ENCODE results near the gene BICC1.

BICC1 gene

DNA sequence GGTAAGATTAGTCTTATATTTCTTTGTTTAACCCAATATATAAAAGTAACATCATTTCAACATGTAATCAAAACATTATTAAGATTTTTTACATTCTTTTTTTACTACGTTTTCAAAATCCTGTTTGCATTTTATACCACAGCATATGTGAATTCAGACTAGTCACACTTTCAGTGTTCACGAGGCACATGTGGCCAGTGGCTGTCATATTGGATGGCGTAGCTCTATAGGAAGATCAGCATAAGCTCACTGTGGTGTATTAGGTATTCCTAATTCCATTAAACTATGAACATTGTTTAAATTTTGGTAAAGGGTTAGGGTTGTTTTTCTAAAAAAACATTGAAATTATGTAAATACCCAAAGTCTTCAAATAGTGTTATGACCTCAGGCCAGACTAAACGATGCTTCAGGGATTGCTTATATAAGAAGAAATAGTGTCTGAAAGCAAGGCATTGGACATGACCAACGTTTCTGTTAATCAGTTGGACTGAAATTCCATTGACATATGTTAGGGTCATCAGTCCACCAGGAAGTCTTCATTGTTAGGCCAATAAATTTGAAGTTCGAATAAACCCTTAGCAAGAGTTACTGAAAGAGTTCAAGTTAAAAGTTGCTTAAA is 97.0 kb downstream of the BICC1 start:
- no peak for DNase-seq

DNA sequence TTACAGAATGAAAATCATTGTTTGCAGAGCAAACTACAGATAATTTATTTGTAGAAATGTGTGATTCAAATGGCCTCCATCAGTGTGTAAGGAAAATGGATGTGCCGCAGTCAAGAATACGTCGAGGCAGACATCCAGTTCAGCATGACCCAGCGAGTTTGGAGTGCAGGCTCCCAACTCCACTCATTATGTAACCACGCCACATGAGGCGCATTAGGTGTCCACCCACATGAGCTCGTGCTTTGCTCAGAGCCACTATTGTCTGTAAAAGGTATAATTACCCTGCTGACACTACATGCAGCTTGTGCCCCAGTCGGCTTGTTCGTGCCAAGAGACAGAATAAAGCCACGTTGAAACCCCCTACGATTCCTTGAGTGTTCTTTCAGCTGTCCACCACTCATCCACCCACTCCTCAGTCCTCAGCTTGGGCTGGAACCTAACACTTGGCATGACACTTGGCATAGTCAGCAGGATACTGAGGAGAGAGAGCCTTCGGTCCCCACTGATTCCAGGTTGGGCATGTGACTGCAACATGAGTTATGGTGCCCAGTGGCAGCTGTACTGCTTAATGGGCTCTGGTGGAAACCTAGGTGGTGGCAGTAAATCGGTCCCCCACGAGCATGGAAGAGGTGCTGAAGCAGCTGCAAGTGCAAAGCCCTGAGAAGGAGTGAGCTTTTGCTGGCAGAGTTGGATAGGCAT is 102.7 kb downstream of the BICC1 start:
- DNase-seq: no peak

DNA sequence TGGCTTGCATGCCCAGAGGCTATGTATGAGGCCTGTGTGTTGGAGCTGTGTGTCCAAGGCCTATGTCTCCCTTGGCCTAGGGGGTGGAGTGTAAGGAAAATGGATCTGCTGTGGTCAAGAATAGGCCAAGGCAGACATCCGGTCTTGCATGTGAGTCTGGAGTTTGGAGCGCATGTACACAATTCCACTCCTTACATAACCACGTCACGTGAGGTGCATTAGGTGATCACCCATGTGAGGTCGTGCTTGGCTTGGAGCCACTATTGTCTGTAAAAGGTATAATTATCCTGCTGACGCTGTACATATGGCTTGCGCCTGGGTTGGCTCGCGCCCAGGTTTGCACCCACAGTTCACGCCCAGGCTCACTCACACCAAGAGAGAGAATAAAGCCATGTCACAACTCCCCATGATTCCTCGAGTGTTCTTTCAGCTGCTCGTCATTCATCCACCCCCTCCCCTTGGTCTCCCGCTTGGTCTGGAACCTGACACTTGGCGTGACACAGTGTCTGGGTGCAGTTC is 105.5 kb downstream of the BICC1 start:
- DNase-seq: no peak

DNA sequence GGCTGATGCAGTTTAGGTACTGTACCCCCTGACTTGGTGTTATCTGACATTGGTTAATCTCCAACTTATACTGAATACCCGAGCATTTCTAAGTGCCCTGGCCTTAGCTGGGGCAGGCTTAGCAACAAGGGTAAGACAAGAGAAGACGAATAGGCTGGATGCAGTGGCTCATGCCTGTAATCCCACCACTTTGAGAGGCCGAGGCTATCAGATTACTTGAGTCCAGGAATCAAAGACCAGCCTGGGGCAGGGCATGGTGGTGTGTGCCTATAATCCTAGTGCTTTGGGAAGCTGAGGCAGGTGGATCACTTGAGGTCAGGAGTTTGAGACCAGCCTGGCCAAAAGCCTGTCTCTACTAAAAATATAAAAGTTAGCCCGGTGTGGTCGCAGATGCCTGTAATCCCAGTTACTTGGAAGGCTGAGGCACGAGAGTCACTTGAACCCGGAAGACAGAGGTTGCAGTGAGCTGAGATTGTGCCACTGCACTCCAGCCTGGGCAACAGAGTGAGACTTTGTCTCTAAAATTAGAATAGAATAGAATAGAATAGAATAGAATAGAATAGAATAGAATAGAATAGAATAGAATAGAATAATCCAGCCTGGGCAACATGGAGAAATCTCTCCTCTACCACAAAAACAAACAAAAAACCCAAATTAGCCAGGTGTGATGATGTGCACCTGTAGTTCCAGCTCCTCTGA is 108.9 kb downstream of the BICC1 start:
- DNase-seq: no peak

DNA sequence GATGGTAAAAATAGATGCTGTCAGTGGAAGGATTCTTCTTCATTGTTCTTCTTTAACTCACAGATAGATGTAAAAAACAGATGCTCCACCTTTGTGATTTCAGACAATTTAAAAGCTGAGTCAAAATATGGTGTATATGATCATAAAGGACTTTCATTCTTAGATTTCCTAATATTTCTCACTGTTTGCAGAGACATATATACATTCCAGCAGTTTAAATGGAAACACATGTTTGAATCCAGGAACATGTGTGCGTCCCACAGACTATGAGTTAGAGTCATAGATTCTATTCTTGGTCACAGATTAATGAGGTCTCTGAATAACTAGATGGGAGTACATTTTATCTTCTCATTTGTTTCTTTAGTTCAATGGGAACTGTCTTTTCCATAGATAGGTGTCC is 109.6 kb downstream of the BICC1 start:
- DNase-seq: no peak

DNA sequence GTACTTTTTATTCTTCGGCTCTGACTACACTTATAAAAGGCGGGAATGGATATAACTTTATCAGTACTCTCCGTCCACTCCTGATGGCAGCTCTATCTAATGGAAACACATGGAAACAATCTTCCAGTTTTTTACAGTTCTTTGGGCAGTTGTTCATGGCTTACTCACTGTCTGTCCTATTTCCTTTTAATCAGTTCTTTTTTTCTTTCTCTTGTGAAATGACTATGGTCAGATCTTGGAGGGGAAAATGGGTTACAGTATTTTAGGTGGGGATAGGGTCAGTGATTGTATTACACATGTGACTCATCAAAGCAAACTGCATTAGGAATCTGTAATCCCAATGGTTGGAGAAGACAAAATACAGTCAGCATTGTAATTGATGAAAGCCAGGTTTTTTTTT is 112.4 kb downstream of the BICC1 start:
- no peak for DNase-seq

DNA sequence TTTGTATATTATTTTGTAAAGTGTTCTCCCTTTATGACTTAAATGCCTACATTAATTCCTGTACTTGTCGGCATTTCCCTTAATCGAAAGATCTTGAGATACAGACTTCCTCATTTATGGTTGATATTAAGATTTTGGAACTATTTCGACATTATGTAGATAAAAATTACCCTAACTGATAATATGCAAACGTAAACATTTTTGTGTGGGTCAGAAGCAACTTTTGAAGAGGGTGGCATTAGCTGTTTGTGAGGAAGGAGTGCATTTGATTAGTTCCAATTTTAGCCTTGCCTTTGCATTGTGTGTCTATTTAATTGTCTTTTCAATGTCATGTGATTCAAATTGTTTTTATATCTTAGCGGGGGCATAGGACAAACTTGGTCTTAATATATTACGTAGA is 114.7 kb downstream of the BICC1 start:
- no peak for DNase-seq

DNA sequence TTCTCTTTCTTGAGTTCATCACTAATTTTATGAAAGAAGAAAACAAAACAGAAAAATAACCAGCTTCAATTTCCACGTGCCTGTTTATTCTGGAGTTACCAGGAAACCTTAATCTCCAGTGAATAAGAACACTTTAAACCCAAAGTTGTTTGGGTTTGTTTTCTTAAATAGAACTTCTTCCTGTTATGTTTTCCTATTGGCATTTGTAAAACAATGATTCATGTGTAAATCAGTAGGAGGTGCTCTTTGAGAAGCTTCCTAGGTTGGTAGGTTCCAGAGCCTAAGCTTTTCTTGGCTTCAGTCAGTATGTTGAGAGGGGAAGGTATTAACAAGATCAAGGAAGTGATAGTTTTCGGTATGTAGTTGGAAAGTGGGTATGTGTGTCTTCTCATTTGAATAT is 119.0 kb downstream of the BICC1 start:
- no peak for DNase-seq

DNA sequence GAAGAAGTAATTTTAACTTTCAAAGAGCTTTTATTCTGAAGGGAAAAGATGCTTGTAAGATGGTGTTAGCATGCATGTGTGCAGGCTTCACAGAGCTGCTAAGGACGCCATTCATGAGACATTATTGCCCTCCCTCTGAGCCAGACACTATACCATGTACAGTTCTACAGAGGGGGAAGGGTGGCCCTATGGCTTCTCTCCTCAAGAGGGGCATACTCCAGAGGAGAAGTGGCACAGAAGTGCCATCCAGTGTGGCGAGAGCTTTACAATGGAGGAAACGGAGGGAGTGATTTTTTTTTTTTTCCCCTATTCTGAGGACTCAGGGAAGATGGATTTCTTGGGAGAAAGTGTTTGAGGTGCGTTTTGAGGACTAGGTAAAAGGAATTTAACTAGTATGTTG is 119.5 kb downstream of the BICC1 start:
- no peak for DNase-seq

DNA sequence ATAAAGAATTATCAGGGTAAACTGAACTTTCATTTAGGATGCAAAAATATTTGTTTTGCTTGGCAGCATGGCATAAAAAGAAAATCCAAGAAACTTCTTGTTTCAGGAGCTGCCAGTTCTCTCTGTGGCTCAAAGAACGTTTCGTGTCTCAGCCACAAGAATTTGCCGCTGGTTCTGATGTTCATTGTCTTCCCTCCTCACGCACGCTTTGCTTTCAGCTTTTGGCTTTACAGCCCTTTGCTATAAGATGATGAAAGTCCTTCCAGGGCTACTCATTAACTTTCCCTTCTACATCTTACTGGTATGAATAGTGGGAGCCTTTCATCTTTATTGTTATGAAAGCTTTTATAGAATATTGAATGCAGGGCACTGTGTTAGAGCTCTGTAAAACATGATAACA is 124.7 kb downstream of the BICC1 start:
- no peak for DNase-seq

DNA sequence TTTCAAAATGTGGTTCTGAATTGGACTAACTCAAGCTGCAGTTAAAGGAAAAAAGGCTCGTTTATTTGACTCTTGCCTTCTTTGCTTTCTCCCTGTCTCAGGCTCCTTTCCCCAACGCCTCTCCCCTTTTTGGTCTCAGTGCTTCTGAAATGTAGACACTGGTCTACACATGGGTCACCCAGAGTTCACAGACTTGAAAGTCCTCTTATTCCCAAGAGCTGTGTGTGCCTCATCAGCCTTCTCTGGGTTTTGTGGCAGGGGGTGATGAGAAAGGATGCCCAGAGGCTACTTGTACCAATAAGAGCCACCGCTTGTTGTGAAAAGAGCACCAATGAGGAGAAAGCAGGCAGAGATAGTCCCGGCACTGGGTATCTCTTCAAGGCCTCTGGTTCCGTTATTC is 125.7 kb downstream of the BICC1 start:
- no peak for DNase-seq

DNA sequence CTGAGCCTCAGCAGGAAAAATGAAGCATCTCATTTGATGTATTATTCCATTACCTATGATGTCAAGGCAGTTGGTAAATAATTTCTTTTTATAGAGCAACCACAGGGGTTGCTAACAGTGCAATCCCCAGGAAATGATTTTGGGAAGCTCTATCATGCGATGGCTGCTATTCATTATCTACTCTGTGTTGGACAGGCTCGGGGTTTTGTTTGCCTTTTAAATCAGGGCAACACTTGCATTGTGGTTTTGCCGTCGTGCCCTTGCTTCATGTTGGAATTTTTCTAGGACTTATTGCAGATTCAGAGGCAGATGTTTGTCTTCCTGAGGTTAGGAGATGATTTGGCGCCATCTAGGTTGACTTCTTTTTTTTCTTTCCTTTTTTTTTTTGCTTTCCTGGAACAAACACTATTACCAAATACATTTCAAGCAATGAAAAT is 128.4 kb downstream of the BICC1 start:
- no peak for DNase-seq

DNA sequence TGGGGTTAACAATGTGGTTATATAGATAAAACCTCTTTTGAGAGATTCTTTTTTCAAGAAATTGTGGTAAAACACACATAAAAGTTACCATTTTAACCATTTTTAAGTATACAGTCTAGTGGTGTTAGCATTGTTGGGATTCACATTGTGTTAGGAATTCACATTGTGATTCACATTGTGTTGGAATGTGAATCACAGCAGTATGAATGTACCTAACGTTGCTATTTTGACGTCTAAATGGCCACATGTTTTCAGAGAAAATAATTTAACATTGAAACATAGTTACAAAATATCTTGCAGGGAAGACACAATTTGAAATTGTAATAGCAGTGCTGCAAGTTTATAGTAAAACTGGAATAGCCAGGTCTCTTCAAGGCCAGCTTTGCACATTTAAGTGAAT is 129.0 kb downstream of the BICC1 start:
- no peak for DNase-seq

DNA sequence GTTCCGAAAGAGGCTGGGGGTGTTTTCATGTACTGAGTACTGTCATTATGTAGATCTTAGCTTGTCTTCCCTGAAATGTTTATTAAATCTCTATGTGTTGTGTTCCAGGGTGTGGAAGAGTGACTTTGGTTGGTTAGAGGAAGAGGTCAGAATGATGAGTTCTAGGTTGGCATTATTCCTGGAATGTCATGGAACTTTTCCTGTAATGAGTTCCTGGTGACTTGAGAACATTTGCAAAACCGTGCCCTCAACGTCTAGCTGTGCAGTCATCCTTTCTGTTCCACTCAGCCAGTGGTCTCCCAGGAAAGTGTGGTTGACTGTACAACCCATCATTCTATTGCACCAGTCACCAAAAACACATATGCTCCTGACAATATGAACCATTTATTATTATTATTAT is 129.6 kb downstream of the BICC1 start:
- no peak for DNase-seq

DNA sequence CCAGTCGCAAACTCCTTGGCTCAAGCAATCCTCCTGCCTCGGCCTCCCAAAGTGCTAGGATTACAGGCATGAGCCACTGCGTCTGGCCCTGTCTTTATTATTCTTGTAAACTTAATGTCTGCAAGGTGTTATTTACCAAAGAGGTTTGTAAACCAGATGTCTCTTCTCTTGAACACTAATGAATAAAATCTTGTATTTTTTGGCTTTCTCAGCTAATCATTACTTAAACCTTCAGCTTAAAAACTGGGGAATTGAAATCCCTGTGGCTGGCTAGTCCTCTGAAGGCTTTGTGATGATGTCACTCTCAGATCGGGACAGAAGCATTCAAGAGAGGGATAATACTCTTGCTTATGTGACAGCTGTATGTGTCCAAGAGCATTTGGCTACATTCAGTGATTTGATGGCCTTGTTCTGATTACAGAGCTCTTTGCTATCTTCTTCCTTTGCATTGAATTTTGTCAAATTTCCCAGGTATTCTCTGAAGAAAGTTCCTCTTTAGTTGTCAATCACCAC is 130.3 kb downstream of the BICC1 start:
- no peak for DNase-seq

DNA sequence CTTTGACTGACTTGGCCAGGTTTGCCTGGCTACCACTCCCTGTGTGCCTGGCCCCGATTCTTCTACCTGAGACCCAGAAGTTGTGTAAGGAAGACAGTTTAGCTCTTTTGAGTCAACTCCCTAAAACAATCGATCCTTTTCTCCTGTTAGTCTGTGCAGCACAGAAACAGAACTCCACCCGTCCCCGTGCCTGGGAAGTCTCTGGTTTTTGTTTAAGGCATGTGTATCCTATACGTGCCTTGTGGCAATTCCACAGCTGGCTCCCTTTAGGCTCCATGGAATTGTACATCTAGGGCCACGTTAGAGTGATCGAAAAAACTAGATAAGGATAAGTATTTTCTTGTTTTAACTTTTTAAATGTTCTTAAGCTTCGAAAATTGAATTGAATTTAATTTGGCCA is 131.6 kb downstream of the BICC1 start:
- no peak for DNase-seq

DNA sequence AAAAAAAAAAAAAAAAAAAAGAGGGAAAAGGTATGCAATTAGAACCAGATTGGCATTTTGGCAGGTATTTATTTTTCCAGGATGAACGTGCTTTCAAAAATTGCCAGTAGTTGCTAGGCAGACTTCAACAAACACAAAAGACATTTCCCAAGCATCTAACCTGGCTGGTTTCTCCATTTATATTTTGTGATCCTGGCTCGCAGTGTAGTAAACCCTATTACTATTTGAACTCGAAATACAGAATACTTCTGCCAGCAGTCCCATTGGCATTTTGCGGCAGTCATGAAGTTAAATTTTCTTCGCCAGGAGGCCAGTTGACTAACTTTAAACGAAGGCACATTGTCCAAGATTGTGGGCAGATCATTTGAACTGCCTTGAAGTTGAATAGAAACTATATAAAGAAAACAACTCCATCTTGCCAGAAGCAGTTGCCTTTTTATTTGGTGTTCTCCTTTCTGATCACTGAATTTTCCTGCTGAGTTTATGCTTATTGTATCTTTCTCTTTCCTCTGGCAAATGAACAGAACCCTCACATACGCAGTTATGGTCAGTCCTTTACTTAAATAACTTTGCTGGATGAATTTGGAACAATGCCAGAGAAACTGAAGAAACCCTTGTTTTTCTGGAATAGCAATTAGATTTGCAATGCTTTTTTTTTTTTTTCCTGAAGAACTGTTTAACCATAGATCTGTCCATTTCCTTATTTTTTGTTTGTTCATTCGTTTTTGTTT is 132.9 kb downstream of the BICC1 start:
- no peak for DNase-seq

DNA sequence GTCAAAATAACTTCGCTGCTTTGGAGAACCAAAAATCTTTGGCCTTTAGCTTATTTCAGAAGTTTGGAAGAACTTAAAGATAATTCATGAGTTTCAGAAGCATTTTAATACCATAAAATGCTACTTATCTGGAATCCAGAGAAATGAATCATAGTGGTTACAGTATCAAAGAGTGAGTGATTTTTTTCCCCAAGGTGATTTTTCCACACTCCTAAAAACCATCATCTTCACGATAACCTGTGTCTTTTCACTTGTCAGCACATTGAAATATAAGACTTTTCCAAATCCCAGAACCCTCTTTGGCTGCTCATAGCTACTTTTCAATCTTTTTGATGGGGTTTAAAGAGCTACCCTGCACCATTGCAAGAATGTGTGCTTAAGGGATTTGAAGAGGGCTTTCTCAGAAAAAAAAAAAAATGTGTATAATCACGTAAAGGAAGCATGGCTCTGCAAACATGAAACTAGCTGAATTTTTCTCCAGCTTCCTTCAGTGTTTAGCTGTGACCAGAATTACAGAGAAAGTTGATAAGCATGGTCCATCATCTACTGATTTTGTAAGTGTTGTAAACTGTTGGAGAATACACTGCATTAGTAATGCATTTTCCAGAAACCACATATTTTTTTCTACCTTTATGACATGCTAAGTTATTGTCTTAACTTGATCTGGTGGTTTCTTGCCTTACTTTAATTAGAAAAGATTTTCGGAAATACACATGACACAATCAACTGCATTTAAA is 134.9 kb downstream of the BICC1 start:
- no peak for DNase-seq

DNA sequence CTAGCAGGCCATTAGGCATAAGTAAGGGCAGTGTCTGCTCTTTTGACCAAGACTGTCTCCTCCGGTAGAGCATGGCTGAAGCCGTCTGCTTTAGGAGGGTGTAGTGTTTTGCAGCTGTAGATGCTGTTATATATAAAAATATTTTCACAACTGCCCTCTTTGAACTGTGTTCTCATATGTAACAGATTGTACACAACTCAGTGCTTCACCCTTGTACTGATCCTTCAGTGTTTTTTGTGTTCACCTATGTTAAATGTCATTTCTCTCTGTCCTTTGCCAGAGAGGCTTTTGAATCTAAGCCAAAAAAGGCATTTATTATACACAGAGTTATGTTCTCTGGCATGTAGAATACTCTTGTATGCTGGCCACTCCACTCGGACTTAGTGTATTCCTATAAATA is 135.5 kb downstream of the BICC1 start:
- DNase-seq: no peak

DNA sequence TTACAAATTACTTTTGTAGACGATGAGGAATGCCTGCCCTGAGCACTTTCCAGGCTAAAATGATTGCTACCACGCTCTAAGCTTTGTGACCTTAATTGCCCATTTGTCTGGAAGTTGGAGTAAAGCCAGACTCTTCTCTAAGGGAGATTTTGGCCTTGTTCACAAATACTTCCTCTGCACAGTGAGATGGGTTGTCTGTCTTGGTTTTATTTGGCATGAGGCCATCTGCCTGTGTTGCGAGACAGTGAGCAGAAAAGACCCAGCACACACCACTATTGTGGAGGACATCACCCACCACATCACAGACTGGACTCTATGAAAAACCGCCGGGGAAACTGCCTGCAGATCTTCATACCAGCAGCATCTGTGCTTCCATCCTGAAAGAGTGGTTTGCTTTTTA is 138.4 kb downstream of the BICC1 start:
- peak; percentile 89 for DNase-seq

DNA sequence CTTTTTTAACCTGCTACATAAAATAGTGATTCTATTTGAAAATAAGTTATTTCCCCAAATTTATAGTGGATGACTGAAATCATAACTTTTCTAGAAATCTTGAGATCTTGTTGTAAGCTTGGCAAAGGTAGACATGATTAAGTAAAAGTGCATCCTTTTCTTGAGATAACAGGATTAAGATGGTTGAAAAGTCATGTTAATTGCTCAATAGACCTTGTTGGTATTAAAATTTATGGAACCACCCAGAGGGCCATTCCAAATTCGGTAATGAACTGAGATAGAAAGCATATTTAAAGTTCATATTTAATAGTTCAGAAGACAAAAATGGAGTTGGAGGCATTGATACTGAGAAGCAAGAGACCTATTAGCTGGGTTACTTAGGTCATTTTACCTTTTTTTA is 139.1 kb downstream of the BICC1 start:
- no peak for DNase-seq

DNA sequence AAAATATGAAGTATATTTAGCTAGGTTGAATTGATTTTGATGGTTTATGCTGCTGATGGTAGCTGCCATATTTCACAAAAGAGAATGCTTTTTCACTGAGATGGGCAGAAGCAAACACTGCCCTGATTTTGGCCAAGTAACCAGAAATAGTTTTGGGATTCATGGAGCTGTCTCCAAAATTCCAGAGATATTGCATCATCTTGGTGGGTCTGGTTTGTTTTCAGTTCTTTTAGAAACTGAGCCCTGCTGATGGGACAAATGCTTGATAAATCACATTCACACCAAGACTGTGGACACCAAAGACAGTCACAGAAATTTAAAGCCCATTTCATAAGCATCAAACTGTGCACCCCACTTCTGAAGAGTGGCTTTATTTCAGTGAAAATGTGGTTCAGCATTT is 140.5 kb downstream of the BICC1 start:
- no peak for DNase-seq

Measured in islet precursor cell (in vitro differentiated cells).